PC-3 (cell line): ENCODE results near the gene CIAO2B. TPM values are rescaled to one million over a fixed set of nuclear protein-coding genes. Genes with fewer than 3 reads are reported as not detected.

ENCODE experiments used
- ATAC-seq: fragments of 200-7000 bp; cut with Tn5 transposase; 2 replicates; pipeline ENCODE4 v1.9.1; 2020; ENCODE audit warnings: mild to moderate bottlenecking, moderate library complexity
- BruUV-seq: library from RNA; stranded (reverse); fragments of 400-500 nt; replicated peaks from 2 replicates; lab custom pipeline; 2021; lab: Mats Ljungman, UMichigan
- CTCF ChIA-PET: fragments of 300-600 bp; sonication (Branson Sonifier 250); formaldehyde crosslinking; loops from one replicate; lab custom pipeline; 2022; ENCODE audit warnings: antibody characterized with exemption; lab: Charles Lee
- POLR2A ChIA-PET: fragments of 300-600 bp; sonication (Branson Sonifier 250); formaldehyde crosslinking; loops from one replicate; lab custom pipeline; 2022; ENCODE audit warnings: antibody characterized with exemption; ENCODE audit not compliant: unreplicated experiment; lab: Charles Lee
- DNase-seq: peaks from one replicate; pipeline ENCODE4 v3.0.0-alpha.2; 2015
- H2AFZ ChIP-seq: fragments of 300-600 bp; sonication (generic); 2 replicates; pipeline ENCODE4 v1.6.0; 2016; ENCODE audit warnings: antibody characterized with exemption, low read length
- H3F3A ChIP-seq: fragments of 300-600 bp; sonication (generic); one replicate; pipeline ENCODE4 v1.6.0; 2017; ENCODE audit warnings: antibody characterized with exemption, low read length, control low read depth, mild to moderate bottlenecking; ENCODE audit not compliant: unreplicated experiment
- H3K27ac ChIP-seq: fragments of 300-600 bp; sonication (generic); 2 replicates; pipeline ENCODE4 v1.5.1; 2016; ENCODE audit warnings: mild to moderate bottlenecking, low read length
- H3K27me3 ChIP-seq: fragments of 300-600 bp; sonication (generic); 2 replicates; pipeline ENCODE4 v1.6.1; 2016; ENCODE audit warnings: low read length, mixed read lengths
- H3K36me3 ChIP-seq: fragments of 300-600 bp; sonication (generic); 2 replicates; pipeline ENCODE4 v1.6.1; 2016; ENCODE audit warnings: low read depth, mixed run types, low read length, mixed read lengths
- H3K4me1 ChIP-seq: fragments of 300-600 bp; sonication (generic); 2 replicates; pipeline ENCODE4 v1.5.1; 2016; ENCODE audit warnings: low read length; ENCODE audit not compliant: insufficient read depth
- H3K4me2 ChIP-seq: fragments of 300-600 bp; sonication (generic); 2 replicates; pipeline ENCODE4 v1.6.0; 2016; ENCODE audit warnings: low read length
- H3K4me3 ChIP-seq: fragments of 300-600 bp; sonication (generic); 2 replicates; pipeline ENCODE4 v1.5.1; 2016; ENCODE audit warnings: mild to moderate bottlenecking, low read length, mixed read lengths
- H3K79me2 ChIP-seq: fragments of 300-600 bp; sonication (generic); 2 replicates; pipeline ENCODE4 v1.6.1; 2017; ENCODE audit warnings: low read length, mixed read lengths
- H3K9ac ChIP-seq: fragments of 300-600 bp; sonication (generic); 2 replicates; pipeline ENCODE4 v1.6.0; 2016; ENCODE audit warnings: mild to moderate bottlenecking, low read length
- H3K9me2 ChIP-seq: fragments of 300-600 bp; sonication (generic); replicated peaks from 2 replicates; pipeline ENCODE4 v1.6.1; 2016; ENCODE audit warnings: mixed run types, low read length, mixed read lengths
- H3K9me3 ChIP-seq: fragments of 300-600 bp; sonication (generic); 2 replicates; pipeline ENCODE4 v1.6.1; 2016; ENCODE audit warnings: low read length, mixed read lengths
- H4K20me1 ChIP-seq: fragments of 300-600 bp; sonication (generic); 2 replicates; pipeline ENCODE4 v1.6.1; 2016; ENCODE audit warnings: low read length, mixed read lengths
- CTCF ChIP-seq: fragments of 300-600 bp; sonication (generic); conservative IDR thresholded peaks from 2 replicates; pipeline ENCODE4 v1.5.1; 2017; ENCODE audit warnings: antibody characterized with exemption, low read depth, mild to moderate bottlenecking, low read length
- EZH2 ChIP-seq: fragments of 300-600 bp; sonication (generic); IDR thresholded peaks from one replicate; pipeline ENCODE4 v1.6.1; 2017; ENCODE audit warnings: antibody characterized with exemption, mild to moderate bottlenecking, low read length; ENCODE audit not compliant: unreplicated experiment
- EZH2phosphoT487 ChIP-seq: fragments of 300-600 bp; sonication (generic); IDR thresholded peaks from 2 replicates; pipeline ENCODE4 v1.6.1; 2018; ENCODE audit warnings: mild to moderate bottlenecking, antibody characterized with exemption, low read length, borderline replicate concordance
- intact Hi-C: fragments of 100-400 bp; cut with micrococcal nuclease; formaldehyde crosslinking; loops from 2 replicates; pipeline ENCODE4 v1.9.0; 2023
- total RNA-seq: library from RNA; depleted of rRNA; stranded (reverse); fragments of >200 nt; gene quantifications from 2 replicates; pipeline ENCODE4 v1.2.3, GENCODE V29; 2014

Gene CIAO2B
- total RNA-seq, 1 experiment from 2014 or later, result 172 TPM

- POLR2A ChIA-PET, result no interaction called here
These were observed 45.0 kb upstream of the CIAO2B start for GRCh38 chr16:66979011-66979717.

GRCh38 chr16:66977341-66978113 is 43.3 kb upstream of the CIAO2B start:
- H3K4me1 ChIP-seq, result no peaks in the 10 kb centered on the region
- CTCF ChIA-PET, result interaction anchor here (0.6 kb wide), 1 partner anchor 114 kb away, joined by 3 read pairs; no protein-coding TSS in a partner anchor
- no peaks in the 10 kb centered on the region for H3K27me3 ChIP-seq
- no peak overlapping the region for H2AFZ ChIP-seq
- intact Hi-C loops, result loop anchor here (1.0 to 2.0 kb wide), 2 partner anchors 38 to 123 kb away; no protein-coding TSS in a partner anchor
- no peak overlapping the region for H3K4me3 ChIP-seq
- H3K9ac ChIP-seq, result no peak overlapping the region
- TF ChIP-seq EZH2phosphoT487 (no peak), CTCF (peak; percentile 85)
- POLR2A ChIA-PET, result no interaction called here
- DNase-seq, result peak; percentile 82
- no peak overlapping the region for H3K4me2 ChIP-seq
- no peaks in the 10 kb centered on the region for H3K36me3 ChIP-seq
- H3F3A ChIP-seq, result no peaks in the 10 kb centered on the region
- no peaks in the 10 kb centered on the region for H3K9me3 ChIP-seq
- no peaks in the 10 kb centered on the region for H3K79me2 ChIP-seq
- no peaks in the 10 kb centered on the region for H3K9me2 ChIP-seq
- BruUV-seq, result no TSS peak
- peak; percentile 98 for ATAC-seq
- H3K27ac ChIP-seq, result no peak overlapping the region
- no peaks in the 10 kb centered on the region for H4K20me1 ChIP-seq

More at GRCh38 chr16:66979011-66979717, 45.0 kb upstream of the CIAO2B start:
- H3K27me3 ChIP-seq, result no peaks in the 10 kb centered on the region
- no peak overlapping the region for H3K27ac ChIP-seq
- no peaks in the 10 kb centered on the region for H3K9me3 ChIP-seq
- no peak overlapping the region for H3K4me3 ChIP-seq
- intact Hi-C loops, result no loop called here
- no peaks in the 10 kb centered on the region for H4K20me1 ChIP-seq
- H3K4me2 ChIP-seq, result no peak overlapping the region
- H3K9ac ChIP-seq, result no peak overlapping the region
- DNase-seq, result no peak
- no peaks in the 10 kb centered on the region for H3K36me3 ChIP-seq
- no peaks in the 10 kb centered on the region for H3F3A ChIP-seq
- ATAC-seq, result no peak
- TF ChIP-seq EZH2phosphoT487 (no peak), EZH2 (no peak), CTCF (no peak)
- no peak overlapping the region for H2AFZ ChIP-seq
- BruUV-seq, result no TSS peak
- H3K4me1 ChIP-seq, result no peaks in the 10 kb centered on the region
- no peaks in the 10 kb centered on the region for H3K79me2 ChIP-seq
- H3K9me2 ChIP-seq, result no peaks in the 10 kb centered on the region
- CTCF ChIA-PET, result no interaction called here

- CTCF ChIA-PET, result no interaction called here
- TF ChIP-seq CTCF (no peak), EZH2 (no peak), EZH2phosphoT487 (no peak)
- BruUV-seq, result no TSS peak
These were observed 42.5 kb upstream of the CIAO2B start for GRCh38 chr16:66976746-66977145.

More at GRCh38 chr16:66976746-66977145, 42.5 kb upstream of the CIAO2B start:
- intact Hi-C loops, result loop anchor here (1.0 to 2.0 kb wide), 2 partner anchors 39 to 124 kb away; no protein-coding TSS in a partner anchor
- Histone ChIP-seq H3K27ac (no peak overlapping the region), H3K9me3 (no peaks in the 10 kb centered on the region), H3F3A (no peaks in the 10 kb centered on the region), H4K20me1 (no peaks in the 10 kb centered on the region), H3K4me2 (no peak overlapping the region), H3K9me2 (no peaks in the 10 kb centered on the region), H3K4me3 (no peak overlapping the region), H3K27me3 (no peaks in the 10 kb centered on the region), H3K9ac (no peak overlapping the region), H3K4me1 (no peaks in the 10 kb centered on the region), H3K36me3 (no peaks in the 10 kb centered on the region), H3K79me2 (no peaks in the 10 kb centered on the region), H2AFZ (no peak overlapping the region)
- ATAC-seq (no peak), DNase-seq (no peak)
- POLR2A ChIA-PET, result no interaction called here
